HEK293 (cell line): ENCODE data around the gene IGIP.
A peak's percentile ranks its signal among the peaks of the same experiment; 100 is the strongest.

Source experiments
- GLIS1 ChIP-seq: fragments of 450-650 bp; formaldehyde crosslinking; IDR thresholded peaks from 2 replicates; pipeline ENCODE4 v1.5.1; 2016; ENCODE audit warnings: missing biosample characterization, missing genetic modification characterization
- IKZF3 ChIP-seq: fragments of 450-650 bp; IDR thresholded peaks from 2 replicates; pipeline ENCODE4 v1.5.0; 2018; ENCODE audit warnings: missing biosample characterization, mild to moderate bottlenecking, missing genetic modification characterization, moderate library complexity
- KLF8 ChIP-seq: fragments of 450-650 bp; formaldehyde crosslinking; IDR thresholded peaks from 2 replicates; pipeline ENCODE4 v1.5.1; 2016; ENCODE audit warnings: missing biosample characterization, missing genetic modification characterization
- OSR2 ChIP-seq: fragments of 450-650 bp; formaldehyde crosslinking; IDR thresholded peaks from 2 replicates; pipeline ENCODE4 v1.5.1; 2016; ENCODE audit warnings: missing biosample characterization, missing genetic modification characterization
- SALL2 ChIP-seq: fragments of 450-650 bp; formaldehyde crosslinking; IDR thresholded peaks from 2 replicates; pipeline ENCODE4 v1.5.0; 2017; ENCODE audit warnings: missing biosample characterization, mild to moderate bottlenecking, missing genetic modification characterization, borderline replicate concordance
- SP2 ChIP-seq: fragments of 450-650 bp; formaldehyde crosslinking; IDR thresholded peaks from 2 replicates; pipeline ENCODE4 v1.5.1; 2016; ENCODE audit warnings: missing biosample characterization, missing genetic modification characterization
- SP7 ChIP-seq: fragments of 450-650 bp; formaldehyde crosslinking; IDR thresholded peaks from 2 replicates; pipeline ENCODE4 v1.5.1; 2016; ENCODE audit warnings: missing biosample characterization, missing genetic modification characterization
- ZBTB20 ChIP-seq: fragments of 450-650 bp; formaldehyde crosslinking; IDR thresholded peaks from 2 replicates; pipeline ENCODE4 v1.5.1; 2016; ENCODE audit warnings: missing biosample characterization, missing genetic modification characterization
- ZBTB48 ChIP-seq: fragments of 450-650 bp; formaldehyde crosslinking; IDR thresholded peaks from 2 replicates; pipeline ENCODE4 v1.5.1; 2016; ENCODE audit warnings: missing biosample characterization, missing genetic modification characterization
- ZFHX2 ChIP-seq: fragments of 450-650 bp; formaldehyde crosslinking; conservative IDR thresholded peaks from 2 replicates; pipeline ENCODE4 v1.5.1; 2016; ENCODE audit warnings: missing biosample characterization, missing genetic modification characterization
- ZFP37 ChIP-seq: fragments of 450-650 bp; formaldehyde crosslinking; IDR thresholded peaks from 2 replicates; pipeline ENCODE4 v1.5.1; 2016; ENCODE audit warnings: missing biosample characterization, missing genetic modification characterization
- ZNF114 ChIP-seq: fragments of 450-650 bp; formaldehyde crosslinking; IDR thresholded peaks from 2 replicates; pipeline ENCODE4 v1.5.0; 2017; ENCODE audit warnings: missing biosample characterization, missing genetic modification characterization
- ZNF202 ChIP-seq: fragments of 450-650 bp; formaldehyde crosslinking; IDR thresholded peaks from 2 replicates; pipeline ENCODE4 v1.5.1; 2016; ENCODE audit warnings: missing biosample characterization, missing genetic modification characterization, borderline replicate concordance
- ZNF23 ChIP-seq: fragments of 450-650 bp; formaldehyde crosslinking; IDR thresholded peaks from 2 replicates; pipeline ENCODE4 v1.5.1; 2016; ENCODE audit warnings: missing biosample characterization, missing genetic modification characterization, borderline replicate concordance
- ZNF335 ChIP-seq: fragments of 450-650 bp; formaldehyde crosslinking; conservative IDR thresholded peaks from 2 replicates; pipeline ENCODE4 v1.5.1; 2016; ENCODE audit warnings: missing biosample characterization, missing genetic modification characterization
- ZNF350 ChIP-seq: fragments of 450-650 bp; formaldehyde crosslinking; IDR thresholded peaks from 2 replicates; pipeline ENCODE4 v1.5.0; 2017; ENCODE audit warnings: missing biosample characterization, mild to moderate bottlenecking, missing genetic modification characterization
- ZNF366 ChIP-seq: fragments of 450-650 bp; formaldehyde crosslinking; conservative IDR thresholded peaks from 2 replicates; pipeline ENCODE4 v1.5.1; 2016; ENCODE audit warnings: missing biosample characterization, missing genetic modification characterization
- ZNF391 ChIP-seq: fragments of 450-650 bp; formaldehyde crosslinking; IDR thresholded peaks from 2 replicates; pipeline ENCODE4 v1.5.1; 2016; ENCODE audit warnings: low read depth, missing biosample characterization, missing genetic modification characterization, borderline replicate concordance
- ZNF501 ChIP-seq: fragments of 450-650 bp; formaldehyde crosslinking; IDR thresholded peaks from 2 replicates; pipeline ENCODE4 v1.5.1; 2016; ENCODE audit warnings: missing biosample characterization, missing genetic modification characterization
- ZNF660 ChIP-seq: fragments of 450-650 bp; IDR thresholded peaks from 2 replicates; pipeline ENCODE4 v1.5.1; 2018; ENCODE audit warnings: missing biosample characterization, mild to moderate bottlenecking, missing genetic modification characterization
- ZNF707 ChIP-seq: fragments of 450-650 bp; formaldehyde crosslinking; IDR thresholded peaks from 2 replicates; pipeline ENCODE4 v1.5.1; 2016; ENCODE audit warnings: missing biosample characterization, missing genetic modification characterization
- TF ChIP-seq, protein P1 (sequence below): fragments of 450-650 bp; formaldehyde crosslinking; IDR thresholded peaks from 2 replicates; pipeline ENCODE4 v1.5.1; 2016; ENCODE audit warnings: missing biosample characterization, missing genetic modification characterization
- TF ChIP-seq, protein P2 (sequence below): fragments of 450-650 bp; formaldehyde crosslinking; optimal IDR thresholded peaks from 2 replicates; pipeline ENCODE3; 2016; ENCODE audit warnings: missing biosample characterization, mild to moderate bottlenecking, missing genetic modification characterization
- TF ChIP-seq, protein P3 (sequence below): fragments of 450-650 bp; formaldehyde crosslinking; IDR thresholded peaks from 2 replicates; pipeline ENCODE4 v1.5.1; 2016; ENCODE audit warnings: missing biosample characterization, missing genetic modification characterization
- TF ChIP-seq, protein P4 (sequence below): fragments of 450-650 bp; IDR thresholded peaks from 2 replicates; pipeline ENCODE4 v1.5.1; 2018; ENCODE audit warnings: missing biosample characterization, mild to moderate bottlenecking, missing genetic modification characterization
- TF ChIP-seq, protein P5 (sequence below): fragments of 450-650 bp; formaldehyde crosslinking; IDR thresholded peaks from 2 replicates; pipeline ENCODE4 v1.5.1; 2016; ENCODE audit warnings: missing biosample characterization, missing genetic modification characterization
- TF ChIP-seq, protein P6 (sequence below): fragments of 450-650 bp; formaldehyde crosslinking; IDR thresholded peaks from 2 replicates; pipeline ENCODE4 v1.5.1; 2016; ENCODE audit warnings: missing biosample characterization, missing genetic modification characterization
- TF ChIP-seq, protein P7 (sequence below): fragments of 450-650 bp; formaldehyde crosslinking; IDR thresholded peaks from 2 replicates; pipeline ENCODE4; 2016; ENCODE audit warnings: missing biosample characterization, missing genetic modification characterization

Gene IGIP

DNA sequence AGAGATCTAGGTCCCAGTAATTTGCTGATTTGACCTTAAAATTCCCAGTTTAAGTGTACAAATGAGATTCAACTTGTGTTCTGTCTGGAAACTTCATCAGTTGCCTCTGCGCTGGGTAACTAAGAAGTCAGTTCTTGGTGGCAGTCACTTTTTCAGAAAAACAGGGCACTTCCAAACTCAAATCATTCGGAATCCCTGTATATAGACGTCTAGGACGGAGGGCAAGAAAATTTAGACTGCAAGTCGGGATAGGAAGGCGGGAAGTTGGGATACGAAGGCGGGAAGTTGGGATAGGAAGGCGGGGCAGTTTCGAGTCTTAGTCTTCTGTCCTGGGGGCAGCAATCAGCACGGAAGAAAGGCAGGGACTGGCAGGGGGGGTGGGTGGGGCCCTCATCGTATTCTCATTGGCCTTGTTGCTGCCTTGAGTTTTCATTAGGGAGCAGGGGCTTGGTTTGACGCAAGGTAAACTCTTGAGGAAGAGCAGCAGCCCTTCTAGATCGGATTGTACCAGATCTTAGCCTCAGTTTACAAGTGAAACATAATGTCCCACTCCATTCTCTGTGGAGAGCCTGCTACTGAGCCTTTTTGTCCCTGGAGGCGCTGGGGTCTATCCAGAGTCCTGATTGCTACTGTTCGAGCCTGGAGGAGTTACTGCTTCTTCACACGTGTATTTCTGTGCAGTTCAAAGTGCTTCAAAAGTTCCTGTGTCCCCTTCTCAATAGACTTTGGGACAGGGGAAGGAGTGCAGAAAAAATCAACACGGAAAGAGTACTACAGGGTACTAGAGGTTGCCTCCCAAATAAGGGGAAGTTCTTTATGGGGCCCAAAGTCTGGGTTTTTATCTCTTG is 14.5 kb upstream of the IGIP start (continued):
- TF ChIP-seq ZNF501 (tag by site-specific recombination) (no peak), ZNF350 (tag by site-specific recombination) (no peak), OSR2 (tag by site-specific recombination) (peak; percentile 57; the same call in 1 of the 2 replicates), IKZF3 (peak; percentile 85), SALL2 (tag by site-specific recombination) (no peak), SP2 (tag by site-specific recombination) (peak; percentile 78), ZNF707 (tag by site-specific recombination) (no peak), ZNF114 (tag by site-specific recombination) (no peak), ZBTB48 (tag by site-specific recombination) (peak; percentile 37; the same call in 1 of the 2 replicates), GLIS1 (tag by site-specific recombination) (peak; percentile 52), ZNF366 (tag by site-specific recombination) (peak; percentile 35; the same call in 1 of the 2 replicates), ZNF391 (tag by site-specific recombination) (no peak), KLF8 (tag by site-specific recombination) (0 out of 2 replicates have a peak, but pooled peaks have one; percentile 25), ZFP37 (tag by site-specific recombination) (no peak), ZNF335 (tag by site-specific recombination) (peak; percentile 37), ZFHX2 (tag by site-specific recombination) (peak; percentile 13; the same call in 1 of the 2 replicates), ZNF23 (tag by site-specific recombination) (no peak), ZBTB20 (tag by site-specific recombination) (peak; percentile 62; the same call in 1 of the 2 replicates), ZNF202 (no peak), SP7 (tag by site-specific recombination) (0 out of 2 replicates have a peak, but pooled peaks have one; percentile 18), ZNF660 (tag by site-specific recombination) (0 out of 2 replicates have a peak, but pooled peaks have one; percentile 18)
- TF ChIP-seq, protein P1, sequence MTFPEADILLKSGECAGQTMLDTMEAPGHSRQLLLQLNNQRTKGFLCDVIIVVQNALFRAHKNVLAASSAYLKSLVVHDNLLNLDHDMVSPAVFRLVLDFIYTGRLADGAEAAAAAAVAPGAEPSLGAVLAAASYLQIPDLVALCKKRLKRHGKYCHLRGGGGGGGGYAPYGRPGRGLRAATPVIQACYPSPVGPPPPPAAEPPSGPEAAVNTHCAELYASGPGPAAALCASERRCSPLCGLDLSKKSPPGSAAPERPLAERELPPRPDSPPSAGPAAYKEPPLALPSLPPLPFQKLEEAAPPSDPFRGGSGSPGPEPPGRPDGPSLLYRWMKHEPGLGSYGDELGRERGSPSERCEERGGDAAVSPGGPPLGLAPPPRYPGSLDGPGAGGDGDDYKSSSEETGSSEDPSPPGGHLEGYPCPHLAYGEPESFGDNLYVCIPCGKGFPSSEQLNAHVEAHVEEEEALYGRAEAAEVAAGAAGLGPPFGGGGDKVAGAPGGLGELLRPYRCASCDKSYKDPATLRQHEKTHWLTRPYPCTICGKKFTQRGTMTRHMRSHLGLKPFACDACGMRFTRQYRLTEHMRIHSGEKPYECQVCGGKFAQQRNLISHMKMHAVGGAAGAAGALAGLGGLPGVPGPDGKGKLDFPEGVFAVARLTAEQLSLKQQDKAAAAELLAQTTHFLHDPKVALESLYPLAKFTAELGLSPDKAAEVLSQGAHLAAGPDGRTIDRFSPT (tag by site-specific recombination) = no peak
- TF ChIP-seq, protein P2, sequence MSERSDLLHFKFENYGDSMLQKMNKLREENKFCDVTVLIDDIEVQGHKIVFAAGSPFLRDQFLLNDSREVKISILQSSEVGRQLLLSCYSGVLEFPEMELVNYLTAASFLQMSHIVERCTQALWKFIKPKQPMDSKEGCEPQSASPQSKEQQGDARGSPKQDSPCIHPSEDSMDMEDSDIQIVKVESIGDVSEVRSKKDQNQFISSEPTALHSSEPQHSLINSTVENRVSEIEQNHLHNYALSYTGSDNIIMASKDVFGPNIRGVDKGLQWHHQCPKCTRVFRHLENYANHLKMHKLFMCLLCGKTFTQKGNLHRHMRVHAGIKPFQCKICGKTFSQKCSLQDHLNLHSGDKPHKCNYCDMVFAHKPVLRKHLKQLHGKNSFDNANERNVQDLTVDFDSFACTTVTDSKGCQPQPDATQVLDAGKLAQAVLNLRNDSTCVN = peak; percentile 15
- TF ChIP-seq, protein P3, sequence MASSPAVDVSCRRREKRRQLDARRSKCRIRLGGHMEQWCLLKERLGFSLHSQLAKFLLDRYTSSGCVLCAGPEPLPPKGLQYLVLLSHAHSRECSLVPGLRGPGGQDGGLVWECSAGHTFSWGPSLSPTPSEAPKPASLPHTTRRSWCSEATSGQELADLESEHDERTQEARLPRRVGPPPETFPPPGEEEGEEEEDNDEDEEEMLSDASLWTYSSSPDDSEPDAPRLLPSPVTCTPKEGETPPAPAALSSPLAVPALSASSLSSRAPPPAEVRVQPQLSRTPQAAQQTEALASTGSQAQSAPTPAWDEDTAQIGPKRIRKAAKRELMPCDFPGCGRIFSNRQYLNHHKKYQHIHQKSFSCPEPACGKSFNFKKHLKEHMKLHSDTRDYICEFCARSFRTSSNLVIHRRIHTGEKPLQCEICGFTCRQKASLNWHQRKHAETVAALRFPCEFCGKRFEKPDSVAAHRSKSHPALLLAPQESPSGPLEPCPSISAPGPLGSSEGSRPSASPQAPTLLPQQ = no peak
- TF ChIP-seq, protein P4, sequence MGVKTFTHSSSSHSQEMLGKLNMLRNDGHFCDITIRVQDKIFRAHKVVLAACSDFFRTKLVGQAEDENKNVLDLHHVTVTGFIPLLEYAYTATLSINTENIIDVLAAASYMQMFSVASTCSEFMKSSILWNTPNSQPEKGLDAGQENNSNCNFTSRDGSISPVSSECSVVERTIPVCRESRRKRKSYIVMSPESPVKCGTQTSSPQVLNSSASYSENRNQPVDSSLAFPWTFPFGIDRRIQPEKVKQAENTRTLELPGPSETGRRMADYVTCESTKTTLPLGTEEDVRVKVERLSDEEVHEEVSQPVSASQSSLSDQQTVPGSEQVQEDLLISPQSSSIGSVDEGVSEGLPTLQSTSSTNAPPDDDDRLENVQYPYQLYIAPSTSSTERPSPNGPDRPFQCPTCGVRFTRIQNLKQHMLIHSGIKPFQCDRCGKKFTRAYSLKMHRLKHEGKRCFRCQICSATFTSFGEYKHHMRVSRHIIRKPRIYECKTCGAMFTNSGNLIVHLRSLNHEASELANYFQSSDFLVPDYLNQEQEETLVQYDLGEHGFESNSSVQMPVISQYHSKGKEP (tag by site-specific recombination) = no peak
- TF ChIP-seq, protein P5, sequence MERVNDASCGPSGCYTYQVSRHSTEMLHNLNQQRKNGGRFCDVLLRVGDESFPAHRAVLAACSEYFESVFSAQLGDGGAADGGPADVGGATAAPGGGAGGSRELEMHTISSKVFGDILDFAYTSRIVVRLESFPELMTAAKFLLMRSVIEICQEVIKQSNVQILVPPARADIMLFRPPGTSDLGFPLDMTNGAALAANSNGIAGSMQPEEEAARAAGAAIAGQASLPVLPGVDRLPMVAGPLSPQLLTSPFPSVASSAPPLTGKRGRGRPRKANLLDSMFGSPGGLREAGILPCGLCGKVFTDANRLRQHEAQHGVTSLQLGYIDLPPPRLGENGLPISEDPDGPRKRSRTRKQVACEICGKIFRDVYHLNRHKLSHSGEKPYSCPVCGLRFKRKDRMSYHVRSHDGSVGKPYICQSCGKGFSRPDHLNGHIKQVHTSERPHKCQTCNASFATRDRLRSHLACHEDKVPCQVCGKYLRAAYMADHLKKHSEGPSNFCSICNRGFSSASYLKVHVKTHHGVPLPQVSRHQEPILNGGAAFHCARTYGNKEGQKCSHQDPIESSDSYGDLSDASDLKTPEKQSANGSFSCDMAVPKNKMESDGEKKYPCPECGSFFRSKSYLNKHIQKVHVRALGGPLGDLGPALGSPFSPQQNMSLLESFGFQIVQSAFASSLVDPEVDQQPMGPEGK = peak; percentile 66; the same call in 1 of the 2 replicates
- TF ChIP-seq, protein P6, sequence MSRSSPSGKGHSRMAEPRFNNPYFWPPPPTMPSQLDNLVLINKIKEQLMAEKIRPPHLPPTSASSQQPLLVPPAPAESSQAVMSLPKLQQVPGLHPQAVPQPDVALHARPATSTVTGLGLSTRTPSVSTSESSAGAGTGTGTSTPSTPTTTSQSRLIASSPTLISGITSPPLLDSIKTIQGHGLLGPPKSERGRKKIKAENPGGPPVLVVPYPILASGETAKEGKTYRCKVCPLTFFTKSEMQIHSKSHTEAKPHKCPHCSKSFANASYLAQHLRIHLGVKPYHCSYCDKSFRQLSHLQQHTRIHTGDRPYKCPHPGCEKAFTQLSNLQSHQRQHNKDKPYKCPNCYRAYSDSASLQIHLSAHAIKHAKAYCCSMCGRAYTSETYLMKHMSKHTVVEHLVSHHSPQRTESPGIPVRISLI (tag by site-specific recombination) = no peak
- TF ChIP-seq, protein P7, sequence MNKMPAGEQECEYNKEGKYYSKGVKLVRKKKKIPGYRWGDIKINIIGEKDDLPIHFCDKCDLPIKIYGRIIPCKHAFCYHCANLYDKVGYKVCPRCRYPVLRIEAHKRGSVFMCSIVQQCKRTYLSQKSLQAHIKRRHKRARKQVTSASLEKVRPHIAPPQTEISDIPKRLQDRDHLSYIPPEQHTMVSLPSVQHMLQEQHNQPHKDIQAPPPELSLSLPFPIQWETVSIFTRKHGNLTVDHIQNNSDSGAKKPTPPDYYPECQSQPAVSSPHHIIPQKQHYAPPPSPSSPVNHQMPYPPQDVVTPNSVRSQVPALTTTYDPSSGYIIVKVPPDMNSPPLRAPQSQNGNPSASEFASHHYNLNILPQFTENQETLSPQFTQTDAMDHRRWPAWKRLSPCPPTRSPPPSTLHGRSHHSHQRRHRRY (tag by site-specific recombination) = no peak
